Smooth muscle cell (in vitro differentiated cells): ENCODE measurements around the gene NBAS. TPM values are rescaled to one million over a fixed set of nuclear protein-coding genes. Genes with fewer than 3 reads are reported as not detected.

Experiments
- DNase-seq: peaks from one replicate; lab custom pipeline; 2025; ENCODE audit not compliant: unreplicated experiment; lab: John Stamatoyannopoulos, UW
- H2AFZ ChIP-seq: fragments of 200-600 bp; sonication (generic); 2 replicates; pipeline ENCODE4 v1.6.0; 2016; ENCODE audit warnings: antibody characterized with exemption, low read depth, mild to moderate bottlenecking
- H3F3A ChIP-seq: fragments of 200-600 bp; sonication (generic); 2 replicates; pipeline ENCODE4 v1.6.0; 2017; ENCODE audit warnings: antibody characterized with exemption, low read depth
- H3K27ac ChIP-seq: fragments of 200-600 bp; sonication (generic); 2 replicates; pipeline ENCODE4 v1.5.1; 2016; ENCODE audit warnings: low read depth, mild to moderate bottlenecking
- H3K27me3 ChIP-seq: fragments of 200-600 bp; sonication (generic); 2 replicates; pipeline ENCODE4 v1.6.1; 2016; ENCODE audit warnings: low read depth, mild to moderate bottlenecking
- H3K36me3 ChIP-seq: fragments of 200-600 bp; sonication (generic); 2 replicates; pipeline ENCODE4 v1.5.1; 2016; ENCODE audit warnings: low read depth
- H3K4me1 ChIP-seq: fragments of 200-600 bp; sonication (generic); 2 replicates; pipeline ENCODE4 v1.5.1; 2016; ENCODE audit warnings: low read depth
- H3K4me2 ChIP-seq: fragments of 200-600 bp; sonication (generic); 2 replicates; pipeline ENCODE4 v1.6.0; 2016; ENCODE audit warnings: mild to moderate bottlenecking
- H3K4me3 ChIP-seq: fragments of 200-600 bp; sonication (generic); 2 replicates; pipeline ENCODE4 v1.5.1; 2016; ENCODE audit warnings: mild to moderate bottlenecking
- H3K79me2 ChIP-seq: fragments of 200-600 bp; sonication (generic); 2 replicates; pipeline ENCODE4 v1.6.0; 2016; ENCODE audit warnings: low read depth, mild to moderate bottlenecking
- H3K9ac ChIP-seq: fragments of 200-600 bp; sonication (generic); 2 replicates; pipeline ENCODE4 v1.6.0; 2016; ENCODE audit warnings: low read depth
- H3K9me3 ChIP-seq: fragments of 200-600 bp; sonication (generic); replicated peaks from 2 replicates; pipeline ENCODE4 v1.5.1; 2016; ENCODE audit warnings: low read depth
- H4K20me1 ChIP-seq: fragments of 200-600 bp; sonication (generic); 2 replicates; pipeline ENCODE4 v1.6.0; 2016; ENCODE audit warnings: low read depth
- WGBS: methylation state at CpG from one replicate; pipeline ENCODE4 v1.1.7; 2016; ENCODE audit warnings: low lambda C conversion rate; 5-methylcytosine and 5-hydroxymethylcytosine counted together
- polyA plus RNA-seq: library from polyadenylated mRNA; unstranded; fragments of >200 nt; fragmentation: Nextera tagmentation; extraction: Ambion mirVana; gene quantifications from 2 replicates; pipeline ENCODE4 v1.2.1, GENCODE V29; 2016
- total RNA-seq: library from RNA; depleted of rRNA; stranded (reverse); fragments of >200 nt; gene quantifications from 2 replicates; pipeline ENCODE4 v1.2.3, GENCODE V29; 2014
- TF ChIP-seq, protein P1 (sequence below): fragments of 200-600 bp; sonication (generic); IDR thresholded peaks from 2 replicates; pipeline ENCODE4 v1.5.1; 2017; ENCODE audit warnings: borderline replicate concordance, mild to moderate bottlenecking, antibody characterized with exemption; ENCODE audit not compliant: insufficient read depth, poor library complexity, severe bottlenecking

NBAS gene
- total and polyA plus RNA-seq, 2 experiments from 2014 or later: 31.2 to 51.1 TPM

GRCh38 chr2:15178946-15179345 lies 382.2 kb downstream of the NBAS start:
- Histone ChIP-seq H4K20me1 (no peaks in the 10 kb centered on the region), H3K9ac (no peak overlapping the region), H3K4me3 (no peak overlapping the region), H3F3A (no peaks in the 10 kb centered on the region), H3K27me3 (no peaks in the 10 kb centered on the region), H3K4me1 (no peaks in the 10 kb centered on the region), H3K27ac (no peak overlapping the region), H3K36me3 (no peaks in the 10 kb centered on the region), H3K4me2 (no peak overlapping the region), H2AFZ (no peak overlapping the region), H3K9me3 (no peaks in the 10 kb centered on the region), H3K79me2 (no peaks in the 10 kb centered on the region)
- no peak for DNase-seq
- TF ChIP-seq, protein P1, sequence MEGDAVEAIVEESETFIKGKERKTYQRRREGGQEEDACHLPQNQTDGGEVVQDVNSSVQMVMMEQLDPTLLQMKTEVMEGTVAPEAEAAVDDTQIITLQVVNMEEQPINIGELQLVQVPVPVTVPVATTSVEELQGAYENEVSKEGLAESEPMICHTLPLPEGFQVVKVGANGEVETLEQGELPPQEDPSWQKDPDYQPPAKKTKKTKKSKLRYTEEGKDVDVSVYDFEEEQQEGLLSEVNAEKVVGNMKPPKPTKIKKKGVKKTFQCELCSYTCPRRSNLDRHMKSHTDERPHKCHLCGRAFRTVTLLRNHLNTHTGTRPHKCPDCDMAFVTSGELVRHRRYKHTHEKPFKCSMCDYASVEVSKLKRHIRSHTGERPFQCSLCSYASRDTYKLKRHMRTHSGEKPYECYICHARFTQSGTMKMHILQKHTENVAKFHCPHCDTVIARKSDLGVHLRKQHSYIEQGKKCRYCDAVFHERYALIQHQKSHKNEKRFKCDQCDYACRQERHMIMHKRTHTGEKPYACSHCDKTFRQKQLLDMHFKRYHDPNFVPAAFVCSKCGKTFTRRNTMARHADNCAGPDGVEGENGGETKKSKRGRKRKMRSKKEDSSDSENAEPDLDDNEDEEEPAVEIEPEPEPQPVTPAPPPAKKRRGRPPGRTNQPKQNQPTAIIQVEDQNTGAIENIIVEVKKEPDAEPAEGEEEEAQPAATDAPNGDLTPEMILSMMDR: no peak
- 97% methylated on average over 14 of the region's 14 CpGs for WGBS

- WGBS: 28% methylated on average over 6 of the region's 6 CpGs
- H3K27ac ChIP-seq: peak overlapping the region; percentile 55
- DNase-seq: no peak
- H4K20me1 ChIP-seq: no peaks in the 10 kb centered on the region
- no peaks in the 10 kb centered on the region for H3K36me3 ChIP-seq
- no peaks in the 10 kb centered on the region for H3K79me2 ChIP-seq
- H3F3A ChIP-seq: no peaks in the 10 kb centered on the region
- H2AFZ ChIP-seq: no peak overlapping the region
- no peaks in the 10 kb centered on the region for H3K4me1 ChIP-seq
- H3K27me3 ChIP-seq: no peaks in the 10 kb centered on the region
- H3K4me3 ChIP-seq: no peak overlapping the region
- H3K9me3 ChIP-seq: no peaks in the 10 kb centered on the region
- H3K9ac ChIP-seq: peak overlapping the region; percentile 24
- TF ChIP-seq, protein P1: no peak
- H3K4me2 ChIP-seq: peak overlapping the region; percentile 50
These were observed 384.0 kb downstream of the NBAS start for GRCh38 chr2:15177103-15177502.

DNA sequence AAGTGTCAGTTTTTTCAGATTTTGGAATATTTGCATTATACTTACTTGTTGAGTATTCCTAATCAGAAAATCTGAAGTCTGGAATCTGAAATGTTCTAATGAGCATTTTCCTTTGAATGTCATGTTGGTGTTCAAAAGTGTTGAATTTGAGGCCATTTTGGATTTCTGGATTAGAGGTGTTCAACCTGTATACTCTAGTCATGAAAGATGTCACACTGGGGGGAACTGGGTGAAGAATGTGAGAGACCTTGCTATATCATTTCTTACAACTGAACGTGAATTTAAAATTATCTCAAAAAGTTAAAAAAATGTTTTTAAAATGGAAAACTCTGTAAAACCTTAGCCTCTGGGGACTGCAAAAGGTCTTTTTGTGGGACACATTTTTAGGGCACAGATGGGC lies 384.5 kb downstream of the NBAS start:
- H3K4me3 ChIP-seq: no peak overlapping the region

DNA sequence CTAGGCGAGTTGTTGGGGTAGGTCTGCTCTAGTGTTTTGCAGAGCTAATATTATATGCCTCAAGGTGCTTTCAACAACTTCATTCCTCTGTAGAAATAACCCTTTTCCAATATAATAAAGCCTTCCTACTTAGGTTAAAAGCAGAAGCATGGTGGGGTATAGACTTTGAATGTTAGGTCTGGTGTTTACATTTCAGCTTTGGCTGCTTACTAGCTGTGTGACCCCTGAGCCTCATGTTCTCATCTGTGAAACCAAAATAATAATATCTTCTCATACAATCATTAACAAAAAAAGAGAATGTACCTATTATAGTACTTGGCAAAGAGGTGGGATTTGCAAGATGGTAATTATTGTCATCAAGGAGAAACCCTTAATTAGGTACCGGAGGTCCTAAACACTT lies 386.6 kb downstream of the NBAS start:
- no peak for DNase-seq
- H2AFZ ChIP-seq: no peak overlapping the region
- 95% methylated on average over 2 of the region's 2 CpGs for WGBS
- H3K4me2 ChIP-seq: no peak overlapping the region
- H3K36me3 ChIP-seq: no peaks in the 10 kb centered on the region
- H3K27me3 ChIP-seq: no peaks in the 10 kb centered on the region
- peaks cover 4% of the 10 kb centered on the region for H3F3A ChIP-seq
- H3K9ac ChIP-seq: no peak overlapping the region
- peaks cover 7% of the 10 kb centered on the region for H3K4me1 ChIP-seq
- TF ChIP-seq, protein P1: no peak
- H3K9me3 ChIP-seq: no peaks in the 10 kb centered on the region
- no peak overlapping the region for H3K4me3 ChIP-seq
- H3K27ac ChIP-seq: no peak overlapping the region
- H4K20me1 ChIP-seq: no peaks in the 10 kb centered on the region
- no peaks in the 10 kb centered on the region for H3K79me2 ChIP-seq

More for the DNA sequence above, 384.5 kb downstream of the NBAS start:
- Histone ChIP-seq H3K27me3 (no peaks in the 10 kb centered on the region), H3K79me2 (no peaks in the 10 kb centered on the region), H3K9me3 (no peaks in the 10 kb centered on the region), H3K27ac (peak overlapping the region; percentile 62), H3K4me2 (no peak overlapping the region), H3K36me3 (no peaks in the 10 kb centered on the region), H3K4me1 (no peaks in the 10 kb centered on the region), H3K9ac (no peak overlapping the region), H4K20me1 (no peaks in the 10 kb centered on the region), H2AFZ (no peak overlapping the region), H3F3A (peaks cover 1% of the 10 kb centered on the region)
- 97% methylated on average over 1 of the region's 1 CpG for WGBS
- DNase-seq: no peak
- TF ChIP-seq, protein P1: no peak
